Adrenal gland (tissue), 12 donors: ENCODE data around the gene STT3B. TPM values are rescaled to one million over a fixed set of nuclear protein-coding genes. Genes with fewer than 3 reads are reported as not detected.

Experiments
- DNase-seq, 7 donors: peaks; one replicate each; pipeline ENCODE4 v3.0.0-alpha.2; 2019 to 2020
- H3K27ac ChIP-seq, 5 donors: fragments of 200-600 bp; sonication (generic) in 4 of 5; 1 replicate in 3 of 5; 2 replicates in 2 of 5; pipeline versions ENCODE4 v1.5.1 to v1.8.0; 2016 to 2020; ENCODE audit warnings: mild to moderate bottlenecking in 1 of 5
- H3K27me3 ChIP-seq: fragments of 200-600 bp; 2 replicates; pipeline ENCODE4 v1.8.0; 2021
- H3K36me3 ChIP-seq, 2 donors: fragments of 200-600 bp; replicated peaks in 1 of 2; 1 replicate in 1 of 2; 2 replicates in 1 of 2; pipeline versions ENCODE4 v1.5.1 to v1.8.0; 2018 to 2022
- H3K4me1 ChIP-seq, 2 donors: fragments of 200-600 bp; replicated peaks in 1 of 2; 1 replicate in 1 of 2; 2 replicates in 1 of 2; pipeline versions ENCODE4 v1.5.1 to v1.8.0; 2018 to 2021
- H3K4me3 ChIP-seq, 4 donors: fragments of 200-600 bp; sonication (generic) in 3 of 4; one replicate each; pipeline ENCODE4 v1.5.1; 2016 to 2018
- H3K9me3 ChIP-seq, 3 donors: fragments of 200-600 bp; sonication (generic) in 1 of 3; replicated peaks in 1 of 3; 1 replicate in 2 of 3; 2 replicates in 1 of 3; pipeline versions ENCODE4 v1.5.1 to v1.8.0; 2016 to 2021
- POLR2A ChIP-seq, 2 donors: fragments of 450-650 bp; IDR thresholded peaks; one replicate each; pipeline ENCODE4 v1.6.1; 2017; ENCODE audit warnings: antibody characterized with exemption in 2 of 2, mild to moderate bottlenecking in 2 of 2, moderate library complexity in 1 of 2
- WGBS, 4 donors: extraction: QIAGEN DNeasy Blood & Tissue Kit in 2 of 4; methylation state at CpG; one replicate each; pipeline versions ENCODE4 v1.1.5 to v1.1.7; 2013 to 2017; 5-methylcytosine and 5-hydroxymethylcytosine counted together
- intact Hi-C, 2 donors: fragments of 100-400 bp; cut with DNase I; formaldehyde crosslinking; loops; one replicate each; pipeline versions ENCODE4 v1.14.1 to v1.15.0; 2022 to 2023
- polyA plus RNA-seq, 3 donors: library from polyadenylated mRNA; stranded (reverse); fragments of 200-250 nt in 2 of 3; fragments of 350-450 nt in 1 of 3; fragmentation: Illumina TruSeq in 1 of 3; extraction: RNeasy Lipid Tissue Mini Kit (QIAGEN cat#74804) in 1 of 3; gene quantifications; one replicate each; pipeline ENCODE4 v1.2.3, GENCODE V29; 2013 to 2014
- total RNA-seq, 9 donors: library from RNA; depleted of rRNA in 4 of 9; stranded (reverse); fragments of >200 nt in 4 of 9; fragments of 120-200 nt in 1 of 9; fragmentation: NEBNext Ultra II Directional in 1 of 9; extraction: Animal tissue kit (Norgen Biotek cat#: 25700) in 1 of 9; gene quantifications; one replicate each; pipeline versions ENCODE4 v1.1.0 to v1.2.4, GENCODE V29; 2013 to 2023
- TF ChIP-seq, protein P1 (sequence below), 6 experiments: fragments of 450-650 bp in 4 of 6; fragments of 200-600 bp in 2 of 6; sonication (generic) in 1 of 6; IDR thresholded peaks; 1 replicate in 5 of 6; 2 replicates in 1 of 6; pipeline versions ENCODE4 v1.5.1 to v1.8.0; 2016 to 2021; ENCODE audit warnings: antibody characterized with exemption in 6 of 6, mild to moderate bottlenecking in 2 of 6, moderate library complexity in 1 of 6
- donor health status: healthy with polysubstance abuse.
- donor health status: Bipolar disorder and iron deficiency.
- donor health status: DM: yes; HTN: yes; CAD: no.
- donor health status: DM: no; HTN: no; CAD: no.
- donor health status: DM: no; HTN: no; CAD: no.
- donor health status: DM: yes; HTN: yes; CAD: no.

STT3B gene
- total and polyA plus RNA-seq, 12 donors: 38.0 to 141 (median 104) TPM

DNA sequence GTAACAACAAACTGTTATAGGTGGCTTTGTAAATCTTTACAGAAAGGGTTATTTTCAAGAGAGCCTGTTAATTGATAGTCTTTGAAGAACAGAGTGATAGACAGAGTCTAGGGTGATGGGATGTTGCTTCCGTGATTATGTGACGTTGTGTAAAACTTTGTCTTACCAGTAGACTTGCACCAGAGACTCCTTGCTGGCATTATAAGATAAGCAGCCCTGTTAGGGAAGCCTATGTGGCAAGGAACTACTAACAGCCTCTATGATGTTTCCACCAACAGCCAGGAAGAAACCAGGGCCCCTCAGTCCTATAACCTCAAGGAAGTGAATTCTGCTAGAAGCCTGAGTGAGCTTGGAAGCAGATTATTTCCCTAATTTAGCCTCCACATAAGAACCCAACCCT lies 18.9 kb downstream of the STT3B start:
- peaks cover 0 to 4% (median 0%) of the 10 kb centered on the region in 3 donors for H3K9me3 ChIP-seq
- no peak overlapping the region for H3K27ac ChIP-seq
- no peaks in the 10 kb centered on the region for H3K27me3 ChIP-seq
- H3K4me3 ChIP-seq: no peak overlapping the region
- H3K4me1 ChIP-seq: peaks cover 6 to 32% of the 10 kb centered on the region in 2 donors
- TF ChIP-seq POLR2A (IDR thresholded peaks at IDR 0.05): no peak
- TF ChIP-seq, protein P1, sequence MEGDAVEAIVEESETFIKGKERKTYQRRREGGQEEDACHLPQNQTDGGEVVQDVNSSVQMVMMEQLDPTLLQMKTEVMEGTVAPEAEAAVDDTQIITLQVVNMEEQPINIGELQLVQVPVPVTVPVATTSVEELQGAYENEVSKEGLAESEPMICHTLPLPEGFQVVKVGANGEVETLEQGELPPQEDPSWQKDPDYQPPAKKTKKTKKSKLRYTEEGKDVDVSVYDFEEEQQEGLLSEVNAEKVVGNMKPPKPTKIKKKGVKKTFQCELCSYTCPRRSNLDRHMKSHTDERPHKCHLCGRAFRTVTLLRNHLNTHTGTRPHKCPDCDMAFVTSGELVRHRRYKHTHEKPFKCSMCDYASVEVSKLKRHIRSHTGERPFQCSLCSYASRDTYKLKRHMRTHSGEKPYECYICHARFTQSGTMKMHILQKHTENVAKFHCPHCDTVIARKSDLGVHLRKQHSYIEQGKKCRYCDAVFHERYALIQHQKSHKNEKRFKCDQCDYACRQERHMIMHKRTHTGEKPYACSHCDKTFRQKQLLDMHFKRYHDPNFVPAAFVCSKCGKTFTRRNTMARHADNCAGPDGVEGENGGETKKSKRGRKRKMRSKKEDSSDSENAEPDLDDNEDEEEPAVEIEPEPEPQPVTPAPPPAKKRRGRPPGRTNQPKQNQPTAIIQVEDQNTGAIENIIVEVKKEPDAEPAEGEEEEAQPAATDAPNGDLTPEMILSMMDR (IDR thresholded peaks at IDR 0.05): no peak
- intact Hi-C loops: no loop called here
- 91 to 97% (median 92%) methylated on average over 2 of the region's 2 CpGs for WGBS, 4 donors
- DNase-seq: no peak
- no peaks in the 10 kb centered on the region for H3K36me3 ChIP-seq

DNA sequence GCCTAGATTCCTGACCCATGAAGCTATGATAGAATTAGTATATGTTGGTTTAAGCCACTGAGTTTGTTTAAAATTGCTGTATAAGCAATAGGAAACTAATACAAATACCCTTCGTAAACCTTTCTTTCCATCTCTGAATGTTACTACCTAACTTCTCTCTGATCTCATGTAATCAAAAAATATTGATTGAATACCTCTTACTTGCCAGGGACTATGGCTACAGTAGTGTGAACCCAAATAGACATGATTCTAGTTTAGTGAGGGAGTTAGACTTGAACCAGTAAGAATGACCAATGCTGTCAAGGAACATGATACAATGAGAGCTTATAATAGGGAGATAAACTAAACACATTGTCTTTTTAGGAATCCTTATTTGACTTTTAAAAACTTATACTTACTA lies 19.4 kb downstream of the STT3B start:
- Histone ChIP-seq H3K27ac (no peak overlapping the region), H3K27me3 (no peaks in the 10 kb centered on the region), H3K4me3 (no peak overlapping the region), H3K4me1 (peaks cover 6 to 29% of the 10 kb centered on the region in 2 donors), H3K36me3 (no peaks in the 10 kb centered on the region), H3K9me3 (peaks cover 0 to 4% (median 0%) of the 10 kb centered on the region in 3 donors)
- WGBS, 4 donors: 98 to 100% (median 100%) methylated on average over 1 of the region's 1 CpG
- no peak for DNase-seq
- no peak for TF ChIP-seq POLR2A (IDR thresholded peaks at IDR 0.05)
- TF ChIP-seq, protein P1 (IDR thresholded peaks at IDR 0.05): no peak
- intact Hi-C loops: no loop called here

GRCh38 chr3:31553258-31553657 lies 20.5 kb downstream of the STT3B start:
- no peak for TF ChIP-seq POLR2A (IDR thresholded peaks at IDR 0.05)
- TF ChIP-seq, protein P1 (IDR thresholded peaks at IDR 0.05): no peak
- WGBS, 4 donors: 96 to 100% (median 98%) methylated on average over 3 of the region's 3 CpGs
- Histone ChIP-seq H3K36me3 (no peaks in the 10 kb centered on the region), H3K9me3 (peaks cover 0 to 1% (median 0%) of the 10 kb centered on the region in 3 donors), H3K27me3 (no peaks in the 10 kb centered on the region), H3K27ac (no peak overlapping the region), H3K4me3 (no peak overlapping the region), H3K4me1 (peaks cover 6 to 20% of the 10 kb centered on the region in 2 donors)
- DNase-seq: no peak
- intact Hi-C loops: no loop called here

GRCh38 chr3:31555204-31555603 lies 22.5 kb downstream of the STT3B start:
- DNase-seq: no peak
- peaks cover 6 to 15% of the 10 kb centered on the region in 2 donors for H3K4me1 ChIP-seq
- TF ChIP-seq POLR2A (IDR thresholded peaks at IDR 0.05): no peak
- TF ChIP-seq, protein P1 (IDR thresholded peaks at IDR 0.05): no peak
- 25 to 39% (median 31%) methylated on average over 1 of the region's 1 CpG for WGBS, 4 donors
- no peaks in the 10 kb centered on the region for H3K36me3 ChIP-seq
- no peak overlapping the region for H3K4me3 ChIP-seq
- H3K27ac ChIP-seq: no peak overlapping the region
- intact Hi-C loops: no loop called here
- H3K27me3 ChIP-seq: no peaks in the 10 kb centered on the region
- peaks cover 0 to 9% (median 0%) of the 10 kb centered on the region in 3 donors for H3K9me3 ChIP-seq
